ENCODE results near the gene TBC1D26. TPM values are rescaled to one million over a fixed set of nuclear protein-coding genes. Genes with fewer than 3 reads are reported as not detected.
"Not testable (repeated sequence)": the region's sequence is repeated elsewhere in the genome, so short reads cannot be mapped to it uniquely, and the experiment has no call there.

Gene TBC1D26
- total RNA-seq: 2.2 TPM

GRCh38 chr17:15731900-15732299, at the start of gene TBC1D26:
Gene TBC1D26, plus strand, starts transcription at chr17:15732283. Its CDS starts 3,066 bp downstream, at chr17:15735349.
- not testable (repeated sequence) for DNase-seq

- not testable (repeated sequence) for DNase-seq
Measured at GRCh38 chr17:15683135-15683534, 48.9 kb upstream of the TBC1D26 start.

GRCh38 chr17:15683824-15684478, 48.1 kb upstream of the TBC1D26 start, which contains the start of gene TRIM16:
Gene TRIM16, minus strand, starts transcription at chr17:15684311. Its CDS starts 32,702 bp downstream, at chr17:15651609.
- DNase-seq: peak; percentile 74

GRCh38 chr17:15687494-15687893, 44.6 kb upstream of the TBC1D26 start:
- not testable (repeated sequence) for DNase-seq

DNA sequence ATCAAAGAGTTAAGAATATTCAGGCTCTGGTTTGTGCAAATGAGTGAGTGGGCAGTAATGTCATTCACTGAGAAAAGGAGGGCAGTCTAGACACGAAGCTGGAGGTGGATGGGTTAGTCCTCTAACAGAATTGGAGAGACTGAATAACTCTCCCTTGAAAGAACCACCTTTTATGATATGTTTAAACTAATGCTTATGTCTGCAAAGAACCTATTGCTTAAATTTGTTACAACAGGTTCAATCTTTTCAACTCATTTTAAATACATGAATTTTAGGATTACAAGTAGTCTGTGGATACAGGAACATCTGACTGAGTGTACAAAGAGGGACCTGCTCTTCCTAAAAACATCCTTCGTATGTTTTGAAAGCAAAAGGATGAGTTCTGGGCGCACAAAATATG, 33.1 kb upstream of the TBC1D26 start:
- DNase-seq: not testable (repeated sequence)

- peak; percentile 95 for DNase-seq
Measured at GRCh38 chr17:15699413-15699924, 32.6 kb upstream of the TBC1D26 start, which contains the start of gene ZNF286A. Gene ZNF286A, plus strand, starts transcription at chr17:15699752. Its CDS starts 578 bp downstream, at chr17:15700330.

DNA sequence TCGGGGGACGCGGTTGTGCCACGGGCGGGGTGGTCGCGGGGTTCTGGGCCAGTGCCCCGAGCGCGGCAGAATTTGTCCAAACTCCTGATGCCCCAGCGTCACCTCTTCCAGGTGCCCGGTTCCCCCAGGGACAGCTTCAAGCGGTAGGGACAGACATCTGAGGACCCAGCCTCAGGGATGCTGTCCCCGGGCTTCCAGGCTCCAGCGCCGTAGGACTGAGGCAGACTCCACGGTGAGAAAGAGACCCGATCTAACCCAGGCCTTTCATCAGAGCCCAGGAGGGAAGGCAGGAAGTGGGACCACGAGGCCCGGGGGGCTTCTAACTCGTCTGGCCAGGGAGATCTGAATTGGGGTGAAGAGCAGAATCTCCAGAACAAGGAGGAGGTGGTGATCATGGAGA, 32.1 kb upstream of the TBC1D26 start:
- not testable (repeated sequence) for DNase-seq

GRCh38 chr17:15704239-15704638, 27.8 kb upstream of the TBC1D26 start:
- not testable (repeated sequence) for DNase-seq

- not testable (repeated sequence) for DNase-seq
Measured at GRCh38 chr17:15704813-15705212, 27.3 kb upstream of the TBC1D26 start.

GRCh38 chr17:15708879-15709278, 23.2 kb upstream of the TBC1D26 start:
- not testable (repeated sequence) for DNase-seq

GRCh38 chr17:15716601-15717563, 15.2 kb upstream of the TBC1D26 start:
- DNase-seq: not testable (repeated sequence)

DNA sequence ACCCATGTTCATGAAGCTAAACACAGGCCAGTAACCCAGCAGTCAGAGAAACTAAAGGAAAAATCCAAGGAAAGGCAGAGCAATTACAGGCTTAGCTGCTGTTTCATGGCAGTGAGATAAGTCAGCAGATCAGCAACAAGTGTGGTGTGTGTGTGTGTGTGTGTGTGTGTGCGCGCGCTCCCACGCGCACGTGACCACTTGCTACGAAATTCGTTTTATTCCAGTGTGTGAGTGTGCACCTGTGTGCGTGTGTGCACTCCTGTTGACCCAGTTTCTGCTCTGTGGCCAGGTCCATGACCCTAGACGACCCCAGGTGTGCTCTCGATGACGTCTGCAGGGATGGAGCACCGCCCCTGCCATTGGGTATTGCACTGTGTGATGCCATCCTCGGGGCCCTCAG, 1.5 kb upstream of the TBC1D26 start:
- DNase-seq: not testable (repeated sequence)

- not testable (repeated sequence) for DNase-seq
Measured at GRCh38 chr17:15733174-15733789, 1.2 kb downstream of the TBC1D26 start.

GRCh38 chr17:15736578-15736977, 4.5 kb downstream of the TBC1D26 start:
- not testable (repeated sequence) for DNase-seq

- no peak for DNase-seq
Measured at GRCh38 chr17:15738066-15738465, 6.0 kb downstream of the TBC1D26 start.

- DNase-seq: not testable (repeated sequence)
Measured at GRCh38 chr17:15739259-15739658, 7.2 kb downstream of the TBC1D26 start.

- not testable (repeated sequence) for DNase-seq
Measured at GRCh38 chr17:15740041-15740440, 8.0 kb downstream of the TBC1D26 start.

DNA sequence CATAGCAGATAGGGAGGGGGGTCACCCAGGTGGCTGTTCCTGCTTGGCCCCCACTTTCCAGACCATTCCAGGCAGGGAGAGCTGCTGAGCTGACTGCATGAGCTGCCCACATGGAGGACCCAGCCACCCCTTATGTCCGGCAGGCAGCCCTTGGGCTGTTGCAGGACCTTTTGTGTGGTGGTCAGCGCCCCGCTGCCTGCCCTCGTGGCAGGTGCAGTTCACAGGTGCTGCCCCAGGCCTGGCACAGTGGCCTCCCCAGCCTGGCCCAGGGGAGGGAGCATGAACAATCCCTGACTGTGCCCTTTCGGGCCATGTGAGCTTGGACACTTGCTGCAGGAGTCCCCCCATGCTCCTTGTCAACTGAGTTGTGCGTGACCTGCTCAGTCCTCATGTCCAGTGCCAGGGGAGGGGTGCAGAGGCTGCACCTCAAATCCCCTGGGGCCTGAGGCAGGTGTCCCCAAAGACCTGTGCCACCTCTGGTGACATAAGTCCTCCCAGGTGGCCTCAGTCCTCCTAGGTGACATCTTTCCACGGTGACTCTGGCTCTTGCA, 8.6 kb downstream of the TBC1D26 start:
- DNase-seq: no peak

GRCh38 chr17:15741624-15742023, 9.5 kb downstream of the TBC1D26 start:
- no peak for DNase-seq

DNA sequence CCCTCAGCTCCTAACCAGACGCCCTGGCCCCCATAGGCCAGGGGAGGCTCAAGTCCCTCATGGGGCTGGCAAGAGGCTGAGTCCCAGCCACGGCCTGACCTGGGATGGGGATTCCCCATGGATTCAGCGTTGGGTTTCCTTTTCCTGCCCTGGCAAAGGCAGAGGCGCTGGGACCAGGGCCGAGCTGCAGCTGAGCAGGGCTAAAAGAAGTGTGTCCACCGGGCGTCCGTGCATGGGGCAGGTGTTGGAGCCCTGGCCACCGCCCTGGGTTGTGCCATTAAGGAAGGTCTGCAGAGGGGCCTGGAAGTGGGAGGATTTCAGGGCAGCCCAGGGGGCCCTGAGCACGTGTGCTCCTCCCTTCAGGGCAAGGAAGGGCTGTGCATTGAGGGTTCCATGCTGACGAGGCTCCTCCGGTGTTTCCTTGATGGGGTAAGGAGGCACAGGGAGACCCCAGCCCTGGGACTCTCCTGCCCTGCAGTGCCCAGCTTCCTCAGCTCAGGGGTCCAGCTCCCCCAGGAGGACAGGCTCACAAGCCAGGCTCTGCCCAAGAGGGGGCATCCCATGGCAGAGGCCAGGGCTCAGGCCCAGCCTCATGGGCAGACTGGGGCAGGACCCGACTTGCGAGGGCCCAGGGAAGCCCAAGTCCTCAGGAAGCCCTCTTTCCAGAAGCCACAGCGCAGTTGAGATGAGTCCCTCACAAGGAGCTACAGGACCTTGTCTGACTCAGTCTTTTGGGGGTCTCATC, 10.1 kb downstream of the TBC1D26 start:
- no peak for DNase-seq

- DNase-seq: no peak
Measured at GRCh38 chr17:15742921-15743320, 10.8 kb downstream of the TBC1D26 start.
